SK-N-SH (cell line): ENCODE results near the gene WFDC2.

Experiments used
- EP300 ChIP-seq, 2 experiments: IDR thresholded peaks; 2 replicates each; pipeline versions ENCODE4 v1.4.0 to v1.6.1; 2012; ENCODE audit warnings: borderline replicate concordance in 1 of 2, low read depth in 1 of 2, low read length in 1 of 2
- GABPA ChIP-seq: IDR thresholded peaks from 2 replicates; pipeline ENCODE4 v1.4.0; 2012; ENCODE audit warnings: low read depth, mild to moderate bottlenecking
- RAD21 ChIP-seq: IDR thresholded peaks from 2 replicates; pipeline ENCODE4 v1.6.1; 2012; ENCODE audit warnings: mild to moderate bottlenecking, low read length
- RCOR1 ChIP-seq: fragments of 150-350 bp; IDR thresholded peaks from 2 replicates; pipeline ENCODE4 v1.6.1; 2017; ENCODE audit warnings: antibody characterized with exemption, low read length
- RFX5 ChIP-seq: IDR thresholded peaks from 2 replicates; pipeline ENCODE4 v1.6.1; 2012; ENCODE audit warnings: mild to moderate bottlenecking, improper control_type of control experiment, low read length
- SMC3 ChIP-seq: IDR thresholded peaks from 2 replicates; pipeline ENCODE4 v1.6.1; 2012; ENCODE audit warnings: low read depth, low read length, improper control_type of control experiment
- TF ChIP-seq, protein P1 (sequence below): IDR thresholded peaks from 2 replicates; pipeline ENCODE4 v1.4.0; 2012; ENCODE audit warnings: low read depth, borderline replicate concordance

DNA sequence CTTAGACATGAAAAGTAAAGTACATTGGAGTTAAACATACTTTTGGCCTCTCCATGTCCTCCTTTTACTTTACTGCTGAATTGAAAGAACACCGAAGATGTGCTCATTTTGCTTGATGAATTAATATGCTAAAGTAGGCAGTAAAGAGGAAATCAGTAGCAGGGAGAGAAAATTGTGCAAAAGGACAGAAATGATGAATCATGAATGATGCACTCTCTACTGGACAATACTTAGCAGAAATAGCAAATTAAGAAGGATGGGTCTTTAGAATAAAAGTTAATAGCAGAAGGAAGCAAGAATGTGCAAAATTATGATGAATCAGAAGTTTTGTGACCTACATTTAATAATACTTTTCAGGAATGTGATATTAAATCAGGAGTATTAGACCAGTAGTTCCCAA is 54.3 kb downstream of the WFDC2 start:
- TF ChIP-seq SMC3 (no peak), GABPA (no peak), RCOR1 (no peak), EP300 (IDR thresholded peaks at IDR 0.05; ENCODE audit: borderline replicate concordance in 1 of 2, low read depth in 1 of 2, low read length in 1 of 2) (no peak), RFX5 (no peak), RAD21 (no peak)
- TF ChIP-seq, protein P1, sequence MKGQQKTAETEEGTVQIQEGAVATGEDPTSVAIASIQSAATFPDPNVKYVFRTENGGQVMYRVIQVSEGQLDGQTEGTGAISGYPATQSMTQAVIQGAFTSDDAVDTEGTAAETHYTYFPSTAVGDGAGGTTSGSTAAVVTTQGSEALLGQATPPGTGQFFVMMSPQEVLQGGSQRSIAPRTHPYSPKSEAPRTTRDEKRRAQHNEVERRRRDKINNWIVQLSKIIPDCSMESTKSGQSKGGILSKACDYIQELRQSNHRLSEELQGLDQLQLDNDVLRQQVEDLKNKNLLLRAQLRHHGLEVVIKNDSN = no peak
